HG03280 (cell line): ENCODE measurements around the gene GRK4.
"Not testable (repeated sequence)": the region's sequence is repeated elsewhere in the genome, so short reads cannot be mapped to it uniquely, and the experiment has no call there.

Source experiments
- ATAC-seq: cut with Tn5 transposase; IDR thresholded peaks from one replicate; pipeline ENCODE4 v1.9.1; 2021; ENCODE audit warnings: mild to moderate bottlenecking, moderate library complexity; ENCODE audit not compliant: unreplicated experiment

Gene GRK4

DNA sequence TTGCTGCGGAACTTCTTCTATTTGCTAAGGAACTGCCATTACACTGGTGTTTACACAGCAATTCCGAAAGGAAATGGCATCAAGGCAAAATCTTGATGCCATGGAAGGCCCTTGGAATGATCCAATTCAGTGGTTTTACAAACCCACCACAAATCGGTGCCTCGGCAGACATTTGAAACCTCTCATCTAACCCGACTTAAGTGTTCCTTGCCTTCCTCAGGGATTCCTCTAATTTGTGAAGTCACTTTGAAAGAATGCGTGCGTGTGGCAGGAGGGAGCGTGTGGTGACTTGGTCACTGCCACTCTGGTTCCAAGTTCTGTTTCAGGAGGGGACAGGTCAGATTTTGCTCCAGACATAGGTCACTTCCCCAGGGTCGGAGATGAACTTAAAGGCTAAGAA is 4.9 kb upstream of the GRK4 start:
- no peak for ATAC-seq

DNA sequence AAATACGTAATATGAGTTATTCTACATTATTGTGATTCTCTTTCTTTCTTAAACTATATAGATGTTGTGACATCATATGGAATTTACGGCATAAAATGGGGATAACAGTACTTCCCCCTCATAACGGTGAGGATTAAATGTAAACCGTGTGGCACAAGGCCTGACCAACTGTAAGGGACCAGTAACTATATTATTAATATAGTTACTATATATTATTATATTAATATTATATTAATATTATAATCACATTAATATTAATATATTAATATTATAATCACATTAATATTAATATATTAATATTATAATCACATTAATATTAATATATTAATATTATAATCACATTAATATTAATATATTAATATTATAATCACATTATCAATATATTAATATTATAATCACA is 2.9 kb upstream of the GRK4 start:
- ATAC-seq: not testable (repeated sequence)

DNA sequence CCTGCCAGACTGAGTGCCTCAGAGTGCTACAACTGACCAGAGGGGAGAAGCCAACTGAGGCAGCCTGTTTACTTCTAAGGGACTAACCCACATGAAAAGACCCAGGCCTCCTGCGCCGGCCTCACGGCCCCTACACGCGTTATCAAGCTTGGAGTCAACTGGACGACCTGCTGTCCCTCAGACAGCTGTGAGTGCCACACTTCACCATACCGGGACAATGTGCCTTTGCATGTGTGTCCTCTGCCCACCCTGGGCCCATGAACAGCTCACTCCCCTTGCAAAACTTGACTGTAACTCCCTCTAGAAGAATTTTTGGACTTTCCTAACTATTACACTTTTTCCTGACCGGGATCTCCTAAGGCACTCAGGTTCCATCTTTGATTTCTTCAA is 2.0 kb upstream of the GRK4 start:
- no peak for ATAC-seq

DNA sequence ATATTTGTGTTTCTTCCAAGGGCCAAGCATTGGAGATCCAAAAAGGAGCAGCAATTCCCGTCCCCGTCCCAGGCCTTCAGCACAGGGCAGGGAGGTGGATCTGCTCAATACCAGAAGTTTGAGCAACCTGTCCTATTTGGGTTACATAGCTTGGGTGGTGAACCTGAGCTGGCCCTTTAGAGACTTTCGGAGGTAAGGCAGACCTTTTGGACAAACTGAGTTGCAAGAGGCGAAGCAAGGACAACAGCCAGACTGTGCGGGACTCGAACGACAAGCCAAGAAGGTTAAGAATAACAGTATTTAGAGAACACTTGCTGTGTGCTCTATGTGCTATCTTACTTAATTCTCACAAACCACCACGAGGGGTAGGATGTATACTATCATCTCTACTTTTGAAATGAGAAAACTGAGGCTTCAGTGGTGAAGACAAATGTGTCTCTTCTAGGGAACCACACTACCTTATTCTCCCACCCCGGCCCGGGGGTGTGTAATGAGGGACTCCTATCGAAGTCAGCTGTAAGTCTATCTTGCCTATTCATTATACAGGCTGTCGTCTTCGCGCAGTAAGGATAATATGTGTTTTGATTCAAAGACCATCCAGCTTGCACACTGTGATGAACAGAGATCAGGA is 1.4 kb upstream of the GRK4 start:
- no peak for ATAC-seq

DNA sequence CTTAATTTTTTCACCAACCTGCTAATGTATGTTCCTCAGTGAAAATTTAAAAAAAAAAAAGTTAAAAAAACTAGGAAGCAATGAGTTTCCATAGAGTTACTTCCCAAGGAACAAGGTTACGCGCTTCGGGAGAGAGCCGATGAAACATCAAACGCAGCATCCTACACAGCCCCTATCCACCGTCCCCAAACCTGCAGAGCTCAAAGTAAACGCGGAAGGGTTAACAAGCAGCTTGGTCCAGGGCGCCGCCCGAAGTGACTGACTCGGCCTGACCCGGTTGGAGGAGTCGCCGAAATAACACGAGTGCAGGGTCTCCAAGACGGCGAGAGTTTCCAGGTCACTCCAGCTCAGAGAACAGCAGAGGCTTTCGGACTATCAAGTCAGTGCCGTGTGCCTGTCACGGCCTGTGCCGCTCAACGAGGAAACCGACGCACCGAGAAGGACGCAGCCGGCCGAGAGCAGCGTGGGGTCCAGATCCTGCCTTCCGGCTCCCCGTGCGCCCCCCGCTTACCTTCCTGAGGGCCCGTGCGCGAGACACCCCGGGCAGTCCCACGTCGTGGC is 677 bp upstream of the GRK4 start:
- ATAC-seq: peak; percentile 26

DNA sequence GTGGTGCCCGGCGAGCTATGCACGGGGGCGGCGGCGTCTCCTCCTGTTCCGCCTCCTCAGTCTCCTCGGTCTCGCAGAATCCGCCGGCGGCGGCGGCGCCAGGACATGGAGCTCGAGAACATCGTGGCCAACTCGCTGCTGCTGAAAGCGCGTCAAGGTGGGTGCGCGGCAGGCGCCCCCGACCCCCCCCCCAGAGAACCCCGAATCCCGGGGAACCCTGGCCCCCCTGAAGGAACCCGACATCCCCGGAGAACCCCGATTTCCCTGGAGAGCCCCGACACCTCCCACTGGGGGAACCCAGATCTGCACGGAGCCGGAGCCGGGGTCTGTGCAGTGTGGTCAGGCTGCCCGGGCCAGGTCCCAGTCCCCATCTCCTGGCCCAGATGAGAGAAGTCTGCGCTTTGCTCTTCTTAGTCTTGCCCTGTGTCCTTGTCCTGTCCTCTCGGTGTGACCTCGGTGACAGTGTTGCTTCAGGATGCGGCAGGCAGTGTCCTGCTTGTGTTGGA is 648 bp downstream of the GRK4 start:
- ATAC-seq: no peak

DNA sequence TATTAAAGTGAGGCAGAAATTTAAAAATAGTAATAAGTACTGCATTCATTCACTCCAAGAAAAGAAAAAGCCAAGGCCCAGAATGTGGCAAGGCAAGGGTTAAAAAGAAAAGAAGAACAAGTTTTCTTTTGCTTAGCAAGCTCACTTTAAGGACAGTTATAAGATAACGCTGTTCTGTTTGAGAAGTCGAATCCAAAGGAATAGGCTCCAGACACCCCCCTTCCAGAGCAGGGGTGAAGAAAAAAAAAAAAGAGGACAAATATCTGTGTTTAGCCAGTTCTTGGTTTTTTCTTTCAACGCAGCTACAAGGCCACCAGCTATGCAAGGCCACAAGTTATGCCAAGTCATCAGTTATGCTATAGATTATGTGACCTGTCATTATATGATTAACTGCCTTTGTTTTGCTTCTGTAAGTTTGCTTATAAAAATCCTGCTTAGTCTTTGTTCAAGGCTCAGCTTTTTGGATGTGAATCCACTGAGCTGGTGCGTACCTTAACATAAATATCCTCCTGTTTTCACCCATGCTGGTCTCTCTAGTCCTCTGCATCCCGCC is 1.4 kb downstream of the GRK4 start:
- no peak for ATAC-seq

DNA sequence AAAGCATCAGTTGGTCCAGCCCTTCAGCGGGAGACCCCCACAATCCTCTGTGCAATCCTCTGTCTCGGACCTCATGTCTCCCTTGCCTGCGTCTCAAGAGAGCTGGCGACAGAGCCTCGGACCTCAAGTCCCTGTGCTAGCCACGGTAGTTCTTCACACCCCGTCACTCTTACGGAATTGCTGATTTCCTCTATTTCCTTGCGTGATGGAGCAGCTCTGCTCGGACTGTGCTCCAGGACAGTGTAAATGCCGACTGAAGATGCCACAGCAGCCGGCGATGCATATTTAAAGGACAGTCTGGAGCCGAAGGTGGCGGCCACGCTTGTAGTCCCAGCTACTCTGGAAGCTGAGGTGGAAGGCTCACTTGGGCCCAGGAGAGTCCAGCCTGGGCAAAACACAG is 1.9 kb downstream of the GRK4 start:
- no peak for ATAC-seq

DNA sequence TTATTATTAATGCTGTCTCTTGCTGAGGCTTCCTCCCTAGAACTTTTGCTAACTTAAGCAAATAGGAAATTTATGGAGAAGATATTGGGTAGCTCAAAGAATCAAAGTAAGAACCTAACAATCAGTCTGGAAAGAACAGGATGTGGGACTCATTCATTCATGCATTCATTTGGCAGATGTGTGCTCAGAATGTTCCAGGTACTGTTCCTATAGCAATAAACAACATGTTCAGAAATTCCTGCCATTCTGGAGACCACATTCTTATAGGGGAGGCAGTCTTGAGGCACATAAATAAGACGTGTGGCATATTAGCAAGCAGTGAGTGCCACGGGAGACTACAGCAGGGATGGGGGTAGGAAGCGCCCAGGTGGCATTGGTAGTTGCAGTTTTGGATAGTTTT is 5.0 kb downstream of the GRK4 start:
- no peak for ATAC-seq

DNA sequence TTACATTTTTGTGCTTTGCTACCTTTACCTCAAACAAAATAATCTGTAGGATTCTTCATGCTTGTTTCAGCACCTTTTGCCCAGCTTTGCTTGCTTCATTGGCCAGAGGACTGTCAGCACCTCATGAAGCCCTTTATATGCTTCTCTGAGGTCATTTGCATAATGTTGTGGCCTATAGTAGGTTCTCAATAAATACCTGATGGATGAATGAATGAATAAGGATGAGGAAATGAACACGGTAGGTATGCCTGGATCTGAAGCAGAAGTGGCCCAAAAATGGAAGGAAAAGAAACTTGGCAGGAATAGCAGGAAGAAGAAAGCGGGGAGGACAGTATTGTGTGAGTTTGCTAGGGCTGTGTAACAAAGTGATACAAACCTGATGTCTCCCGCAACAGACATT is 7.9 kb downstream of the GRK4 start:
- ATAC-seq: no peak

DNA sequence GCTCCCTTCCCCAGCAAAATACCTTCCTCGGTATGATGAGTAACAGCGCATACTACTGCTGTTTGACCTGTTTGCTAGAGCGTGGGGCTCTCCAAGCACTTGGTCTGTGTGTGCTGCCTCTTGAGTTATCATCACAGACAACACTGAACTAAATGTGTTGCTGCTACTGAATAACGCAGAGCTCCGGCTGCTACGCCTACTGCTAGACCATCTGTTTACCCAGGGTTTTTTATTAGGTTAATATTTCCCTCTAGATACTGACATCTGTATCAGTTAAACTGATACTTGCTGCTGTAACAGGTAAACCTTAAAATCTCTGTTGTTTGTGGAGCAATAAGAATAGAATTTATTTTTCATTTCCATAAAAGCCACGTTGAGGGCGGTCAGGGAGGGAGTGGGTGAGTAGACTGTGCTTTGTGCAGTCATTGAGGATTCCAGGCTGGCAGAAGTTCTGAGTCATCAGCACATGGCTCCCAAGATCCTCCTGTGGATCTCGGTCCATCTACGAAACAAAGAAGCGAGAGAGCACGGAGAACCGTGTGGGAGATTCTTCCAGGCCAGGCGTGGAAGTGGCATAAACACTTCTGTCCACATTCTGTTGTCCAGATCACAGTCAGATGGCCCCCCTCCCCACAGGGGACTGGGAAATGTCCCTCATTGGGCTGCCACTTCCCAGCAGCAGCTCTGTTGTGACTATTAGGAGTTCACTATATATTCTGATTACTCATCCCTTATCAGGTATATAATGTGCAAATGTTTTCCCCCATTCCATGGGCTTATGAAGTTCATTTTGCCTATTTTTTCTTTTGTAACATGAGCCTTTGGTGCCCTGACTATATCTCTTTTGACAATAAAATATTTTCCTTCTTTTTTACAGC is 14.1 kb downstream of the GRK4 start:
- no peak for ATAC-seq

DNA sequence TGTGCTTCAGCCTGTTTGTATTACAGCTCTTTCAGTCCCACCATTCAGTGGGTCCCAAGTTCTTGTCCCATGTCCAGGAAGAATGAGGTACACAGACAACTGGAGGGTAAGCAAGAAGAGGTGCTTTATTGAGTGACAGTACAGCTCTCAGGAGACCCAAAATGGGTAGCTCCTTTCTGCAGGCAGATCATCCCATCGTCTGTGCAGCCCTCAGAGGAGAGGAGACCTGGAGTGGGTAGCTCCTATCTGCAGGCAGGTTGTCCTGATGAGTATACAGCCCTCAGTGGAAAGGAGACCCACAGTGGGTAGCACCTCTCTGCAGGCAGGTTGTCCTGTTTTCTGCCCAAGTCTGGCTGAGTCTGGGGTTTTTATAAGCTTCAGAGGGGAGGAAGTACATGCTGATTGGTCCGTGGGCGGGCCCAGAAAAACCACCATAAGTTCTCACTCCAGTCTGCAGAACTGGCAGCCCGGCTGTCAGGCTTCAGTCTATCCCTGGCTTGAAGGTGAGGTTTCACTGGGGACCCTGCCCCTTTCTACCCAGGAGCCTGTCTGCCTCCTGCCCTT is 18.0 kb downstream of the GRK4 start:
- no peak for ATAC-seq

DNA sequence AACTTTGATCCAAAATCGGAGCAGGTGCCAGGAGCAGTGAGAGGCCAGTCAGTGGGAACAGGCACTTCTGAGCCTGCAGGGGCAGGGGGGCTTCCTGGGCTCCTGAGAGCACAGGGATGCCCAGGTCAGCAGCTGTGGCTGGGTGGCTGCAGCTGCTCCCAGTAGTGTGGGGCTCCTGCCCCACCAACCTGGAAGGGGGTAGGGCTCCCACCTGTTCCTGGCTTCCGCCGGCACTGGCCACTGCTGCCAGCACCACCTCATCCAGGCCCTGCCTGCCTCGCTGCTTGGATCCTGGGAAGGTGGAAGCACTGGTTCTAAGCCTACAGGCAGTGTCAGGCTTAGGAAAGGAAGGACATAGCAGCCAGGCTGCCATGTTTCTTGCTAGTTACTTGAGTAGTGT is 18.6 kb downstream of the GRK4 start:
- ATAC-seq: no peak

DNA sequence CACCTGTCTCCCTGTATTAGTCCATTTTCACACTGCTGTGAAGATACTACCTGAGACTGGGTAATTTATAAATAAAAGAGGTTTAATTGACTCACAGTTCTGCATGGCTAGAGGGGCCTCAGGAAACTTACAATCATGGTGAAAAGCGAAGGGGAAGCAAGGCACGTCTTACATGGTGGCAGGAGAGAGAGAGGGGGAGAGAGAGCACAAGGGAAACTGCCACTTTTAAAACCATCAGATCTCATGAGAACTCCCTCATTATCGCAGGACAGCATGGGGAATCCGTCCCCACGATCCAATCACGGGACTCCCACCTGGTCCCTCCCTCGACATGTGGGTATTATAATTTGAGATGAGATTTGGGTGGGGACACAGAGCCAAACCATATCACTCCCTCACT is 20.3 kb downstream of the GRK4 start:
- ATAC-seq: not testable (repeated sequence)

DNA sequence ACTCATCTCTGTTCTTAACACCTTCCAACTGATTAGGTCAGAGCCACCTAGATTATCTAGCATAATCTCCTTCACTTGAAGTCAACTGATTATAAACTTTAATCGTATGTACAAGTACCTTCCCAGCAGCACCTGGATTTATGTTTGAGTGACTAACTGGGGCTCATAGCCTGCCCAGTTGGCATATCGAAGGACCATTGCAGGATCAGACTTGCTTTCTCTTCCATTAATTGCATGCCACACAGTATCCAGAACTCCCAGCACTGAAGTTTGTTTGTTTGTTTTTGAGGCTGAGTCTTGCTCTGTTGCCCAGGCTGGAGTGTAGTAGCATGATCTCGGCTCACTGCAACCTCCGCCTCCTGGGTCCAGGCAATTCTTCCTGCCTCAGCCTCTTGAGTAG is 27.9 kb downstream of the GRK4 start:
- no peak for ATAC-seq

DNA sequence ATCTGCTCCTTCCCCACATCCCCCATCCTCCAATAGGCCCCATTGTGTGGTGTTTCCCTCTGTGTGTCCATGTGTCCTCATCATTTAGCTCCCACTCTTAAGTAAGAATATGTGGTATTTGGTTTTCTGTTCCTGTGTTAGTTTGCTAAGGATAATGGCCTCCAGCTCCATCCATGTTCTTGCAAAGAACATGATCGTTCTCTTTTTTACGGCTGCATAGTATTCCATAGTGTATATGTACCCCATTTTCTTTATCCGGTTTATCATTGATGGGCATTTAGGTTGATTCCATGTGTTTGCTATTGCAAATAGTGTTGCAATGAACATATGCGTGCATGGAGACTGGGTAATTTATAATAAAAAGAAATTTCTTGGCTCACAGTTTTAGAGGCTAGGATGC is 31.5 kb downstream of the GRK4 start:
- no peak for ATAC-seq

DNA sequence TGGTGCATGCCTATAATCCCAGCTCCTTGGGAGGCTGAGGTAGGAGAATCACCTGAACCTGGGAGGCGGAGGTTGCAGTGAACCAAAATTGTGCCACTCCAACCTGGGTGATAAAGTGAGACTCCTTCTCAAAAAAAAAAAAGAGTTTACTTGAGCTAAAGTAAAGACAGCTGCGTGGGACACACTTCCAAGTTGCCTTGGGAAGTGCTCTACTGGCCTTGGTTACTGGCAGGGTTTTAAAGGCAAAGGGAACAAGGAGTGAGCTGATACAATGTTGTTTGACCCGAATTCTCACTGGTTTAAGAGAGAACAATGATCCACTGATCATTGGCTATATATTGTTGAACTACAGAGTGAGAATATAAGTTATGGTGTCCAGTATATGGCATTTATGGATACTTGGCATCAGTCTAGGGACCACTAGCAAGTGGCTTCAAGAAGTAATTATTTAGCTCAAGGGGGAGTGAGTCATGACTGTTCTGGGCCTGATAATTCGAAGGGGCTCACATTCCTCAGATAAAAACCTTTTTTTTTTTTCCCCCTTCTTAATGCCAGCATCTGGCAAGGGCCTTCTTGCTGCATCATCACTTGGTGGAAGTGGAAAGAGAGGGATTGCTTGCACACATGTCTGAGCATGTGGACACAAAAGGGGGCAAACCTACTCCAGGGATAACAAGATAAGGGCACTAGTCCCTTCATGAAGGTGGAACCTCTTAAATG is 32.3 kb downstream of the GRK4 start:
- no peak for ATAC-seq

DNA sequence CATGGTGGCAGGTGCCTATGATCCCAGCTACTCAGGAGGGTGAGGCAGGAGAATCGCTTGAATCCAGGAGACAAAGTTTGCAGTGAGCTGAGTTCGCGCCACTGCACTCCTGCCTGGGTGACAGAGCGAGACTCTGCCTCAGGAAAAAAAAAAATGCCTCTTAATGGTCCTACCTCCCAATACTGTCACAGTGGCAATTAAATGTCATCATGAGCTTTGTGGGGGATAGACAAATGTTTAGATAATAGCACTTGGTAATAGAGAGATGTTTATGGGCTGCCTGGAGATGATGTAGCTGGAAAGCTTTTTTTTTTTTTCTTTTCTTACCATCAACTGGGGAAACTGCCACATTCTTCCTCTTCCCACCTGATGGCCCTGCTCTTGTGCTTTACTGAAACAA is 33.0 kb downstream of the GRK4 start:
- ATAC-seq: no peak

DNA sequence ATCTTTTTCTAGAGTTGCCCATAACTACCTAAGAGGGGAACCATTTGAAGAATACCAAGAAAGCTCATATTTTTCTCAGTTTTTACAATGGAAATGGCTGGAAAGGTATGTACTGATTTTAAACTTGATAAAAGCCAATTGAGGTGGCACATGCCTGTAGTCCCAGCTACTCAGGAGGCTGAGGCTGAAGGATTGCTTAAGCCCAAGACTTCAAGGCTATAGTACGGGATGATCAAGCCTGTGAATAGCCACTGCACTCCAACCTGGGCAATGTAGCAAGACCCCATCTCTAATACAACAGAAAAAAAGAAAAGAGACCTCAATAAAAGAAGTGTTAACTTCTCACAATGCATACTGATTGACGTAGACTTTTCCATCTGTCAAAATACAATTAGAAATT is 44.4 kb downstream of the GRK4 start:
- no peak for ATAC-seq

DNA sequence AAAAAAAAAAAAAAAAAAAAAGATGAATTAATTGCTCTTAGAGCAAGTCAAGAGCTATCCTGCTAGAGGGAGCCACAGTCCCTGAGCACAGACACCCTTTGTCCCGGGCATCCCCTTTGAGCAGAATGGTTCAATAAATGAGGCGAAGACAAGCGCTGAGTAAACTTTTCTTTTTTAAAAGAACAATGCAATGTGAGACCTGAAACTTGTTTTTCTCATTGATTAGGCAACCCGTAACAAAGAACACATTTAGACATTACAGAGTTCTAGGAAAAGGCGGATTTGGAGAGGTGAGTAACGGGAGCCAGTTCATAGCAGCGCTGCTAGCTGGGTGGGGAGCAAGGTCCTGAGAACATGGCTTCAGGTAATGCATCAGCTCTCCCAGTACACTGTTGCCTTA is 46.1 kb downstream of the GRK4 start:
- ATAC-seq: no peak

DNA sequence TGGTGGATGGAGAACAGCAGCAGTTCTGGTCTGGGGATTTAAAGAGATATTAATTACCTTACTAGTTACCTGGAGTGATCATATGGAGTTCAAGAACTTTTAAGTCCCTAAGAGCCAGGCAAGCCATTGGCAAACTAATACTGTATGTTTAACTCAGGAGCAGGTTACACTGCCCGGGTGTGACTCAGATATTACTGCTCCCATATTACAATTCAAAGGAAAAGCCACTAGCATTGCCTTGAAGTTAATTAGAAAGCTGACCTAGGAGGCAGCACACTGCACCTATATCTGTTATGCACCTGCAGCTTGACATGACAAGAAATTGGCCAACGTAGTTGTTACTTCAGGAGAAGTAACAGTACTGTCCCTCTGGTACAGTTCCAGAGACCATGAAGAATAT is 47.2 kb downstream of the GRK4 start:
- no peak for ATAC-seq
